K562 (cell line): Measurements from ENCODE around the gene BLZF1. TPM values are rescaled to one million over a fixed set of nuclear protein-coding genes. Genes with fewer than 3 reads are reported as not detected.

Experiments used
- ATF7 ChIP-seq: fragments of 450-650 bp; IDR thresholded peaks from 2 replicates; pipeline ENCODE4 v1.7.1; 2014; ENCODE audit warnings: mild to moderate bottlenecking, moderate library complexity
- BACH1 ChIP-seq: fragments of 200-800 bp; sonication (Bioruptor generic); IDR thresholded peaks from 2 replicates; pipeline ENCODE4 v1.6.1; 2016; ENCODE audit warnings: missing genetic modification characterization, missing compliant biosample characterization
- CHD1 ChIP-seq: fragments of 200-600 bp; sonication (generic); IDR thresholded peaks from one replicate; pipeline ENCODE4 v1.6.1; 2012; ENCODE audit warnings: mild to moderate bottlenecking, moderate library complexity, low read length, inconsistent platforms
- CLOCK ChIP-seq: fragments of 250-450 bp; sonication (Bioruptor Pico); IDR thresholded peaks from 2 replicates; pipeline ENCODE4 v1.4.0; 2020; ENCODE audit warnings: mild to moderate bottlenecking, moderate library complexity, borderline replicate concordance
- DDX20 ChIP-seq: fragments of 450-650 bp; IDR thresholded peaks from 2 replicates; pipeline ENCODE4 v1.6.1; 2016; ENCODE audit warnings: missing genetic modification characterization, low read depth, mild to moderate bottlenecking, missing compliant biosample characterization, moderate library complexity
- GTF2A2 ChIP-seq: IDR thresholded peaks from 2 replicates; pipeline ENCODE4 v1.6.1; 2016; ENCODE audit warnings: mild to moderate bottlenecking, missing genetic modification characterization, missing compliant biosample characterization
- KLF13 ChIP-seq: fragments of 450-650 bp; IDR thresholded peaks from 2 replicates; pipeline ENCODE4 v1.6.1; 2016; ENCODE audit warnings: missing genetic modification characterization, low read depth, mild to moderate bottlenecking, missing compliant biosample characterization, moderate library complexity, borderline replicate concordance
- MEIS2 ChIP-seq: fragments of 450-650 bp; IDR thresholded peaks from 2 replicates; pipeline ENCODE4 v1.6.1; 2014; ENCODE audit warnings: mild to moderate bottlenecking; ENCODE audit not compliant: partially characterized antibody
- MITF ChIP-seq: IDR thresholded peaks from 2 replicates; pipeline ENCODE4 v1.6.1; 2014; ENCODE audit warnings: antibody characterized with exemption
- MTA2 ChIP-seq: fragments of 450-650 bp; IDR thresholded peaks from 2 replicates; pipeline ENCODE4 v1.6.1; 2016; ENCODE audit warnings: low read depth
- MYNN ChIP-seq, 2 experiments: sonication (generic); formaldehyde crosslinking in 1 of 2; IDR thresholded peaks; 2 replicates each; pipeline versions ENCODE4 v1.5.0 to v1.6.1; 2016 to 2020; ENCODE audit warnings: antibody characterized with exemption in 1 of 2, missing genetic modification reagents in 1 of 2
- OTX1 ChIP-seq: fragments of 450-650 bp; formaldehyde crosslinking; IDR thresholded peaks from 2 replicates; pipeline ENCODE4 v1.4.0; 2022; ENCODE audit warnings: mild to moderate bottlenecking
- PBX2 ChIP-seq, 2 experiments: IDR thresholded peaks in 1 of 2; conservative IDR thresholded peaks in 1 of 2; 2 replicates each; pipeline ENCODE4 v1.6.1; 2016; ENCODE audit warnings: low read depth in 2 of 2, mild to moderate bottlenecking in 1 of 2, missing compliant biosample characterization in 1 of 2, missing genetic modification characterization in 1 of 2, moderate library complexity in 1 of 2
- PCBP1 ChIP-seq: fragments of 200-400 bp; formaldehyde crosslinking; IDR thresholded peaks from 2 replicates; pipeline ENCODE4 v1.6.1; 2018; ENCODE audit warnings: mild to moderate bottlenecking, low read depth, low read length; ENCODE audit not compliant: poor library complexity, severe bottlenecking
- SRSF1 ChIP-seq: fragments of 200-400 bp; formaldehyde crosslinking; IDR thresholded peaks from 2 replicates; pipeline ENCODE4 v1.6.1; 2017; ENCODE audit warnings: mild to moderate bottlenecking, low read depth, low read length, moderate library complexity
- TAF9B ChIP-seq: fragments of 450-650 bp; IDR thresholded peaks from 2 replicates; pipeline ENCODE4 v1.6.1; 2018; ENCODE audit warnings: mild to moderate bottlenecking; ENCODE audit not compliant: partially characterized antibody
- TCF3 ChIP-seq: sonication (generic); formaldehyde crosslinking; IDR thresholded peaks from 2 replicates; pipeline ENCODE4 v1.4.0; 2020; ENCODE audit warnings: mild to moderate bottlenecking, missing genetic modification reagents
- TEAD4 ChIP-seq, 2 experiments: sonication (generic) in 1 of 2; formaldehyde crosslinking in 1 of 2; IDR thresholded peaks; 2 replicates each; pipeline versions ENCODE4 v1.6.1 to v1.8.0; 2012 to 2022; ENCODE audit warnings: borderline replicate concordance in 1 of 2, inconsistent platforms in 1 of 2, low read length in 1 of 2, mild to moderate bottlenecking in 1 of 2, missing genetic modification reagents in 1 of 2
- ZNF408 ChIP-seq: fragments of 250-450 bp; sonication (Bioruptor Pico); IDR thresholded peaks from 2 replicates; pipeline ENCODE4 v1.4.0; 2020; ENCODE audit warnings: low read depth, mild to moderate bottlenecking, moderate library complexity
- polyA plus RNA-seq, 8 experiments: library from polyadenylated mRNA; depleted of rRNA in 4 of 8; stranded (reverse) in 5 of 8; unstranded in 3 of 8; fragments of >200 nt; fragmentation: Nextera tagmentation in 2 of 8; fragmentation: Illumina TruSeq in 1 of 8; extraction: Ambion mirVana in 2 of 8; extraction: Trizol in 1 of 8; gene quantifications; 2 replicates each; pipeline versions ENCODE4 v1.2.1 to v1.2.3, GENCODE V29; 2011 to 2014; ENCODE audit warnings: inconsistent platforms in 1 of 8, missing spikeins in 1 of 8
- total RNA-seq, 7 experiments: library from RNA; depleted of rRNA in 6 of 7; stranded (reverse); fragments of >200 nt in 6 of 7; fragmentation: Illumina TruSeq in 2 of 7; extraction: Trizol in 2 of 7; gene quantifications; 2 replicates each; pipeline versions ENCODE4 v1.2.1 to v1.2.3, GENCODE V29; 2011 to 2021; ENCODE audit warnings: low replicate concordance in 1 of 7

BLZF1 gene
- total and polyA plus RNA-seq, 9 of the 15 experiments (the other 6 are each of a cell fraction or from before 2014, with no cell fraction given) = 20.5 to 32.8 (median 25.3) TPM

DNA sequence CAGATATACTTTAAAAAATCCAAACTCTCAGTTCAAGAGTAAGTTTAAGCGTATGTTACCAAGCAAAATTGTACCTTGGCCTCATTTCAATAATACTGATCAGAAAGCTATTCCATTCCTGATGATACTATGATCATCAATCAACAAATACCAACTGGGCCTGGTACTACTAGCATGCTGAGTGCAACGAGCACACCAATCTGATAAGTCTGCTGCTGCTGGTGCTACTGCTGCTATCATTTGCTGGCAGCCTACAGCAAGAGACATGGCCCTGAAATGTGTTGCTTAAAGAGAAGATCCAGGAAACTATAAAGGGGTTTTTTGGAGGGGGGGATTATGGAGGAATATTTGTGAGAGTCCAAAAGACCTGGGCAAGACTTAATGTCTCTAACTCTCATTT lies 40.1 kb upstream of the BLZF1 start (continued):
- TF ChIP-seq DDX20 (tag) (no peak), OTX1 (CRISPR knock-in tag) (no peak), TCF3 (CRISPR knock-in tag) (peak; percentile 76), ZNF408 (CRISPR knock-in tag) (no peak), MEIS2 (peak; percentile 58), GTF2A2 (tag) (no peak), PCBP1 (no peak), TAF9B (no peak), TEAD4 (IDR thresholded peaks at IDR 0.05; ENCODE audit: low read length) (peak; percentile 74), TEAD4 (CRISPR knock-in tag; IDR thresholded peaks at IDR 0.05; ENCODE audit: borderline replicate concordance) (no peak), SRSF1 (no peak), ATF7 (no peak), CHD1 (no peak), MTA2 (no peak), KLF13 (tag) (no peak), BACH1 (tag) (no peak), MITF (no peak), MYNN (IDR thresholded peaks at IDR 0.05) (0 out of 2 replicates have a peak, but pooled peaks have one; percentile 26), MYNN (CRISPR knock-in tag; IDR thresholded peaks at IDR 0.05) (no peak), CLOCK (no peak), PBX2 (CRISPR knock-in tag; IDR thresholded peaks at IDR 0.05; ENCODE audit: low read depth) (no peak), PBX2 (tag; conservative IDR thresholded peaks at IDR 0.05; ENCODE audit: low read depth) (peak; percentile 44; the same call in 1 of the 2 replicates)
